Body of pancreas (tissue), 4 donors: Measurements from ENCODE around the gene HEXD. TPM values are rescaled to one million over a fixed set of nuclear protein-coding genes. Genes with fewer than 3 reads are reported as not detected.

ENCODE experiments used
- ATAC-seq: fragments of 150-250 bp; one replicate; pipeline ENCODE4 v1.9.1; 2016
- DNase-seq, 4 donors: peaks; one replicate each; pipeline ENCODE4 v3.0.0-alpha.2; 2019
- H3K27ac ChIP-seq, 4 donors: fragments of 200-600 bp; sonication (generic); 1 replicate in 3 of 4; 2 replicates in 1 of 4; pipeline versions ENCODE4 v1.5.1 to v1.6.1; 2016 to 2019; ENCODE audit warnings: mild to moderate bottlenecking in 1 of 4, mixed read lengths in 1 of 4, moderate library complexity in 1 of 4
- H3K27me3 ChIP-seq, 2 donors: fragments of 200-600 bp; sonication (generic); one replicate each; pipeline ENCODE4 v1.6.0; 2016; ENCODE audit warnings: mild to moderate bottlenecking in 1 of 2
- H3K36me3 ChIP-seq, 2 donors: fragments of 200-600 bp; sonication (generic); replicated peaks in 1 of 2; 2 replicates each; pipeline ENCODE4 v1.5.1; 2016; ENCODE audit warnings: low read depth in 2 of 2; ENCODE audit not compliant: insufficient read depth in 1 of 2
- H3K4me1 ChIP-seq: fragments of 200-600 bp; sonication (generic); one replicate; pipeline ENCODE4 v1.6.0; 2016
- H3K4me3 ChIP-seq, 2 donors: fragments of 200-600 bp; sonication (generic); 1 replicate in 1 of 2; 2 replicates in 1 of 2; pipeline ENCODE4 v1.5.1; 2016 to 2019
- H3K9me3 ChIP-seq, 3 donors: fragments of 200-600 bp; sonication (generic); 1 replicate in 2 of 3; 2 replicates in 1 of 3; pipeline ENCODE4 v1.5.1; 2016
- CTCF ChIP-seq, 7 experiments: fragments of 450-650 bp in 4 of 7; fragments of 200-600 bp in 3 of 7; sonication (generic) in 3 of 7; IDR thresholded peaks; one replicate each; pipeline ENCODE4 v1.5.1; 2016 to 2019; ENCODE audit warnings: antibody characterized with exemption in 7 of 7
- POLR2A ChIP-seq, 3 donors: fragments of 450-650 bp; IDR thresholded peaks; one replicate each; pipeline ENCODE4 v1.6.1; 2016; ENCODE audit warnings: antibody characterized with exemption in 3 of 3, mild to moderate bottlenecking in 2 of 3
- WGBS, 2 donors: methylation state at CpG; one replicate each; pipeline ENCODE4 v1.1.5; 2017; 5-methylcytosine and 5-hydroxymethylcytosine counted together
- intact Hi-C: fragments of 100-400 bp; cut with DNase I; formaldehyde crosslinking; loops from one replicate; pipeline ENCODE4 v1.15.1; 2023
- total RNA-seq, 2 donors: library from RNA; depleted of rRNA; stranded (reverse); fragments of >200 nt; gene quantifications; one replicate each; pipeline ENCODE4 v1.1.0, GENCODE V29; 2016

The HEXD gene
- total RNA-seq, 2 donors from 2014 or later = 54.7 to 188 TPM

GRCh38 chr17:82416264-82416663, 1.9 kb upstream of the HEXD start:
- no peak for DNase-seq
- intact Hi-C loops = no loop called here
- 90 to 92% methylated on average over 4 of the region's 4 CpGs for WGBS, 2 donors

GRCh38 chr17:82416771-82417170, 1.4 kb upstream of the HEXD start:
- DNase-seq = no peak
- no peak for ATAC-seq
- Histone ChIP-seq H3K36me3 (no peaks in the 10 kb centered on the region), H3K4me3 (no peak overlapping the region), H3K27ac (no peak overlapping the region), H3K9me3 (no peaks in the 10 kb centered on the region), H3K27me3 (no peaks in the 10 kb centered on the region), H3K4me1 (peaks cover 36% of the 10 kb centered on the region)
- TF ChIP-seq POLR2A (IDR thresholded peaks at IDR 0.05) = no peak
- no peak for TF ChIP-seq CTCF (IDR thresholded peaks at IDR 0.05)
- WGBS, 2 donors = 91% methylated on average over 6 of the region's 6 CpGs
- intact Hi-C loops = no loop called here

More at GRCh38 chr17:82416264-82416663, 1.9 kb upstream of the HEXD start:
- H3K4me1 ChIP-seq = peaks cover 36% of the 10 kb centered on the region
- no peak for ATAC-seq
- no peak overlapping the region for H3K4me3 ChIP-seq
- no peaks in the 10 kb centered on the region for H3K27me3 ChIP-seq
- H3K9me3 ChIP-seq = no peaks in the 10 kb centered on the region
- TF ChIP-seq CTCF (IDR thresholded peaks at IDR 0.05) (no peak), POLR2A (IDR thresholded peaks at IDR 0.05) (no peak)
- H3K27ac ChIP-seq = no peak overlapping the region
- H3K36me3 ChIP-seq = no peaks in the 10 kb centered on the region

- ATAC-seq = no peak
- H3K27ac ChIP-seq = no peak overlapping the region
- intact Hi-C loops = no loop called here
- TF ChIP-seq POLR2A (IDR thresholded peaks at IDR 0.05) = no peak
- H3K9me3 ChIP-seq = no peaks in the 10 kb centered on the region
- no peak overlapping the region for H3K4me3 ChIP-seq
- 91 to 97% methylated on average over 2 of the region's 2 CpGs for WGBS, 2 donors
- DNase-seq = no peak
- peaks cover 24% of the 10 kb centered on the region for H3K4me1 ChIP-seq
- no peaks in the 10 kb centered on the region for H3K27me3 ChIP-seq
- H3K36me3 ChIP-seq = no peaks in the 10 kb centered on the region
Measured at GRCh38 chr17:82419540-82419939, 1.4 kb downstream of the HEXD start.

GRCh38 chr17:82424001-82424862, 6.1 kb downstream of the HEXD start:
- no peak for ATAC-seq
- no peak overlapping the region for H3K4me3 ChIP-seq
- H3K27ac ChIP-seq = no peak overlapping the region
- intact Hi-C loops = no loop called here
- TF ChIP-seq CTCF (IDR thresholded peaks at IDR 0.05) (peak in 6 of 7 experiments; percentile 35 to 61 (median 51)), POLR2A (IDR thresholded peaks at IDR 0.05) (no peak)
- peak in 3 of 4 donors; percentile 46 to 54 (median 50) for DNase-seq
- no peaks in the 10 kb centered on the region for H3K27me3 ChIP-seq
- peaks cover 6% of the 10 kb centered on the region for H3K4me1 ChIP-seq
- 85 to 90% methylated on average over 24 to 25 of the region's 25 CpGs for WGBS, 2 donors
- H3K9me3 ChIP-seq = no peaks in the 10 kb centered on the region
- H3K36me3 ChIP-seq = no peaks in the 10 kb centered on the region

- intact Hi-C loops = no loop called here
- ATAC-seq = no peak
Measured at GRCh38 chr17:82424863-82425159, 6.7 kb downstream of the HEXD start.

More at GRCh38 chr17:82424863-82425159, 6.7 kb downstream of the HEXD start:
- Histone ChIP-seq H3K36me3 (no peaks in the 10 kb centered on the region), H3K9me3 (no peaks in the 10 kb centered on the region), H3K4me1 (peaks cover under 1% of the 10 kb centered on the region), H3K27me3 (no peaks in the 10 kb centered on the region), H3K4me3 (no peak overlapping the region), H3K27ac (no peak overlapping the region)
- DNase-seq = no peak
- no peak for TF ChIP-seq POLR2A (IDR thresholded peaks at IDR 0.05)
- no peak for TF ChIP-seq CTCF (IDR thresholded peaks at IDR 0.05)
- 87 to 93% methylated on average over 2 of the region's 2 CpGs for WGBS, 2 donors
